ENCODE data around the gene CACNA2D3. TPM values are rescaled to one million over a fixed set of nuclear protein-coding genes. Genes with fewer than 3 reads are reported as not detected.

Gene CACNA2D3
- total RNA-seq, 1 donor from 2014 or later, result not detected

DNA sequence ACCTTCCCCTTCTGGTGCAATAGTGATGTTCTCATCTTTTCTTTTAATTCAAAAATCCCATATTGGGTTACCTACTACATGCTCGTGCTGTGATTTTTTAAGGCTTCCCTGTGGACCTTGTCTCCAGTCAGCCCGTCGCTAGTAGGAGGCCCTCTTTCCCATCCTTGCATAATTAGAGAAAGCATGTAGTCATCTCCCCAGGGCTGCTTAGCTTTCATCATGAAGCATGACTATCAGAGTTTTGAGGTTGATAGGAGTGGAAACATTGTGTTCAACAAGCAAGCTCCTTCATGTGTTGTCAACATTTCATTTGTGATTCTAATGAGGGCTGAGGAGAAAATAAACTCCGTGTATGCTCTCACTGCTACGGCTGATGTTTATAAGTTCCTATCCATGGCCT, 814.2 kb downstream of the CACNA2D3 start:
- H3K9me3 Mint-ChIP-seq, result peaks cover 2% of the 10 kb centered on the region
- H3K27me3 Mint-ChIP-seq (ENCODE audit: insufficient read depth, low read depth), result peaks cover 7% of the 10 kb centered on the region
- peaks cover 50% of the 10 kb centered on the region for H3K4me1 Mint-ChIP-seq
- Histone ChIP-seq H3K4me3 (no peak overlapping the region), H3K4me1 (no peaks in the 10 kb centered on the region), H4K20me1 (ENCODE audit: low read depth) (no peaks in the 10 kb centered on the region), H2AFZ (replicated peaks) (no peak overlapping the region), H3K27ac (no peak overlapping the region), H3K4me2 (no peak overlapping the region), H3K9me3 (ENCODE audit: low read depth) (no peaks in the 10 kb centered on the region), H3K79me2 (ENCODE audit: low read depth) (no peaks in the 10 kb centered on the region), H3K9ac (no peak overlapping the region), H3K27me3 (no peaks in the 10 kb centered on the region), H3F3A (ENCODE audit: low read depth) (no peaks in the 10 kb centered on the region), H3K36me3 (no peaks in the 10 kb centered on the region)
- H3K36me3 Mint-ChIP-seq, result no peaks in the 10 kb centered on the region
- H3K4me3 Mint-ChIP-seq, result no peak overlapping the region
- no peak for DNase-seq (ENCODE audit: low spot score)
- TF ChIP-seq EZH2 (IDR thresholded peaks at IDR 0.05) (no peak), EZH2phosphoT487 (IDR thresholded peaks at IDR 0.05) (no peak)
- TF ChIP-seq, protein P1, sequence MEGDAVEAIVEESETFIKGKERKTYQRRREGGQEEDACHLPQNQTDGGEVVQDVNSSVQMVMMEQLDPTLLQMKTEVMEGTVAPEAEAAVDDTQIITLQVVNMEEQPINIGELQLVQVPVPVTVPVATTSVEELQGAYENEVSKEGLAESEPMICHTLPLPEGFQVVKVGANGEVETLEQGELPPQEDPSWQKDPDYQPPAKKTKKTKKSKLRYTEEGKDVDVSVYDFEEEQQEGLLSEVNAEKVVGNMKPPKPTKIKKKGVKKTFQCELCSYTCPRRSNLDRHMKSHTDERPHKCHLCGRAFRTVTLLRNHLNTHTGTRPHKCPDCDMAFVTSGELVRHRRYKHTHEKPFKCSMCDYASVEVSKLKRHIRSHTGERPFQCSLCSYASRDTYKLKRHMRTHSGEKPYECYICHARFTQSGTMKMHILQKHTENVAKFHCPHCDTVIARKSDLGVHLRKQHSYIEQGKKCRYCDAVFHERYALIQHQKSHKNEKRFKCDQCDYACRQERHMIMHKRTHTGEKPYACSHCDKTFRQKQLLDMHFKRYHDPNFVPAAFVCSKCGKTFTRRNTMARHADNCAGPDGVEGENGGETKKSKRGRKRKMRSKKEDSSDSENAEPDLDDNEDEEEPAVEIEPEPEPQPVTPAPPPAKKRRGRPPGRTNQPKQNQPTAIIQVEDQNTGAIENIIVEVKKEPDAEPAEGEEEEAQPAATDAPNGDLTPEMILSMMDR (IDR thresholded peaks at IDR 0.05), result no peak
- no peak overlapping the region for H3K27ac Mint-ChIP-seq

GRCh38 chr3:54939557-54940300, 817.4 kb downstream of the CACNA2D3 start:
- TF ChIP-seq EZH2phosphoT487 (IDR thresholded peaks at IDR 0.05) (no peak), EZH2 (IDR thresholded peaks at IDR 0.05) (no peak)
- TF ChIP-seq, protein P1 (IDR thresholded peaks at IDR 0.05), result no peak
- Histone ChIP-seq H3K9ac (no peak overlapping the region), H3K79me2 (ENCODE audit: low read depth) (no peaks in the 10 kb centered on the region), H2AFZ (replicated peaks) (no peak overlapping the region), H3K4me1 (no peaks in the 10 kb centered on the region), H3K9me3 (ENCODE audit: low read depth) (no peaks in the 10 kb centered on the region), H3K36me3 (no peaks in the 10 kb centered on the region), H3F3A (ENCODE audit: low read depth) (no peaks in the 10 kb centered on the region), H3K27me3 (no peaks in the 10 kb centered on the region), H3K27ac (no peak overlapping the region), H3K4me3 (no peak overlapping the region), H4K20me1 (ENCODE audit: low read depth) (no peaks in the 10 kb centered on the region), H3K4me2 (no peak overlapping the region)
- Mint-ChIP-seq H3K9me3 (no peaks in the 10 kb centered on the region), H3K27me3 (ENCODE audit: insufficient read depth, low read depth) (peaks cover 7% of the 10 kb centered on the region), H3K27ac (no peak overlapping the region), H3K36me3 (no peaks in the 10 kb centered on the region), H3K4me1 (peaks cover 41% of the 10 kb centered on the region), H3K4me3 (no peak overlapping the region)
- no peak for DNase-seq (ENCODE audit: low spot score)

- DNase-seq (ENCODE audit: low spot score), result no peak
- no peak overlapping the region for H3K9ac ChIP-seq
- no peak overlapping the region for H3K27ac ChIP-seq
- Mint-ChIP-seq H3K9me3 (no peaks in the 10 kb centered on the region), H3K27ac (no peak overlapping the region), H3K4me3 (no peak overlapping the region), H3K4me1 (peaks cover 37% of the 10 kb centered on the region), H3K27me3 (ENCODE audit: insufficient read depth, low read depth) (peaks cover 2% of the 10 kb centered on the region), H3K36me3 (no peaks in the 10 kb centered on the region)
- no peak overlapping the region for H3K4me3 ChIP-seq
- no peaks in the 10 kb centered on the region for H3K36me3 ChIP-seq
- no peaks in the 10 kb centered on the region for H3K9me3 ChIP-seq (ENCODE audit: low read depth)
- H3K4me1 ChIP-seq, result peaks cover 2% of the 10 kb centered on the region
- H3K4me2 ChIP-seq, result no peak overlapping the region
- TF ChIP-seq, protein P1 (IDR thresholded peaks at IDR 0.05), result no peak
- no peaks in the 10 kb centered on the region for H3K79me2 ChIP-seq (ENCODE audit: low read depth)
- H2AFZ ChIP-seq (replicated peaks), result no peak overlapping the region
- no peaks in the 10 kb centered on the region for H3K27me3 ChIP-seq
- H4K20me1 ChIP-seq (ENCODE audit: low read depth), result no peaks in the 10 kb centered on the region
- H3F3A ChIP-seq (ENCODE audit: low read depth), result no peaks in the 10 kb centered on the region
These were observed 818.6 kb downstream of the CACNA2D3 start for GRCh38 chr3:54940971-54941370.
